ENCODE results near the gene SH3PXD2A. TPM values are rescaled to one million over a fixed set of nuclear protein-coding genes. Genes with fewer than 3 reads are reported as not detected.

Gene SH3PXD2A
- total RNA-seq, 3 donors from 2014 or later = 14.3 to 30.5 (median 14.7) TPM

DNA sequence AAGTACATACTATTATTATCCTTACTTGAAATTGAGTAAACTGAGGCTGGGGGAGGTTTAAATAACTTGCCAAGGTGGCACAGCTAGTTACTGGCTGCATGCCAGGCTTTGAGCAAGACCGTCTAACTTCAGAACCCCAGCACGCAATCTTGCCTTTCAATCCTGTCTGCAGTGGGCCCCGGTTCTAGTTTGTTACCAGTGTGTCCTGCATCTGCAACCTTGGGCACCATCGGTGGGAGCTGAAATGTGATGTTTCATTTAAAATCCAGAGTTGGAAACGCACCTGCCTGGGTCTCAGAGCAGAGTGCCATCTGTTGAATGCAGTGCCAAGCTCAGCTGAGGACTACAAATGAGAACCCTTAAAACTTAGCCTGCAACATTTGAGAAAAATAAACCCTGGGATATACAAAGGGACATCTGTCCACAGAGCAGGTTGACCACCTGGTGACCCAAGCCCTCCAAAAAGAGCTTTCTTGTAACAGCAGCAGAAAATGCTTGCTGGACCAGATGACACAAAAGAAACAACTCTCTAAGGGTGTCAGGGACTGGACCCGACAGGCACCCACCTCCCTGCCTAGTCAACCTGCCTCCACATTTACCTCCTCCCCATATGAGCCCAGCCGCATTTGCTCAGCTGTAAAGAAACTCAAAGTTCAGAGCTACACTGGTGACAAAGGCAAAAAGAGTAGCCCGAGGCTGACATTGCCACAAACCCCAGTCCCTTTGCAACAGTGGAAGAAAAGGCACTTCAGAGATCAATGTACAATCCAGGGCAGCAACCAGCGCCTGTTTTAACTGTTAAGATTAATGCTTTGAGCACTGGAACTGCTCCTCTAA, 1.7 kb downstream of the SH3PXD2A start:
- TF ChIP-seq, protein P1, sequence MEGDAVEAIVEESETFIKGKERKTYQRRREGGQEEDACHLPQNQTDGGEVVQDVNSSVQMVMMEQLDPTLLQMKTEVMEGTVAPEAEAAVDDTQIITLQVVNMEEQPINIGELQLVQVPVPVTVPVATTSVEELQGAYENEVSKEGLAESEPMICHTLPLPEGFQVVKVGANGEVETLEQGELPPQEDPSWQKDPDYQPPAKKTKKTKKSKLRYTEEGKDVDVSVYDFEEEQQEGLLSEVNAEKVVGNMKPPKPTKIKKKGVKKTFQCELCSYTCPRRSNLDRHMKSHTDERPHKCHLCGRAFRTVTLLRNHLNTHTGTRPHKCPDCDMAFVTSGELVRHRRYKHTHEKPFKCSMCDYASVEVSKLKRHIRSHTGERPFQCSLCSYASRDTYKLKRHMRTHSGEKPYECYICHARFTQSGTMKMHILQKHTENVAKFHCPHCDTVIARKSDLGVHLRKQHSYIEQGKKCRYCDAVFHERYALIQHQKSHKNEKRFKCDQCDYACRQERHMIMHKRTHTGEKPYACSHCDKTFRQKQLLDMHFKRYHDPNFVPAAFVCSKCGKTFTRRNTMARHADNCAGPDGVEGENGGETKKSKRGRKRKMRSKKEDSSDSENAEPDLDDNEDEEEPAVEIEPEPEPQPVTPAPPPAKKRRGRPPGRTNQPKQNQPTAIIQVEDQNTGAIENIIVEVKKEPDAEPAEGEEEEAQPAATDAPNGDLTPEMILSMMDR (IDR thresholded peaks at IDR 0.05) = no peak
- TF ChIP-seq POLR2AphosphoS5 (IDR thresholded peaks at IDR 0.05) = no peak
- TF ChIP-seq POLR2A (IDR thresholded peaks at IDR 0.05) = no peak
- Histone ChIP-seq H3K27ac (peak overlapping the region; percentile 77 to 84), H3K4me3 (peak overlapping the region; percentile 60 to 79 (median 73)), H3K4me1 (peaks cover 4 to 17% of the 10 kb centered on the region in 2 donors), H3K9me3 (no peaks in the 10 kb centered on the region), H3K36me3 (no peaks in the 10 kb centered on the region), H3K27me3 (no peaks in the 10 kb centered on the region)
- DNase-seq (ENCODE audit: low spot score in 2 of 2) = no peak
- intact Hi-C loops (cut with DNase I; ENCODE audit: low total_unique reads) = no loop called here

DNA sequence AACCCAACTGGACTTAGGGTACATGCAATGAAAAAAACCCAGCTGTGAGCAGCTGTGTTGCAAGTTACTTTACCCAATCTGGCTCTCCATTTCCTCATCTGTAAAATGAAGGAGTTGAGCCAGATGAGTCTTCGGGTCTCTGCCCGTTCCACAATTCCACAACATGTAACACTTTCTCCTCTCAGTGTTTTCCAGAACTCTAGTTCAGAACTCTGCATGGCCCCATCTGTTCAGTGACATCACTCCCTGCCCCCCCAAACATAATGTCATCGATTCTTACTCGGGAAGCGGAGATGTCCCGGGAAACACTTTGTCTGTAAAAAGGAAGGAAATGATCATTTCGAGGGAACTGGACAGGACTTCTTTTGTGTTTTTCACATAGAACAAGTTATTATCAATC, 2.5 kb downstream of the SH3PXD2A start:
- Histone ChIP-seq H3K4me1 (peaks cover 4 to 17% of the 10 kb centered on the region in 2 donors), H3K27ac (peak overlapping the region in 1 of 2 donors; percentile 84), H3K36me3 (no peaks in the 10 kb centered on the region), H3K27me3 (no peaks in the 10 kb centered on the region), H3K9me3 (no peaks in the 10 kb centered on the region), H3K4me3 (no peak overlapping the region)
- intact Hi-C loops (cut with DNase I; ENCODE audit: low total_unique reads) = no loop called here
- TF ChIP-seq, protein P1 (IDR thresholded peaks at IDR 0.05) = no peak
- no peak for TF ChIP-seq POLR2A (IDR thresholded peaks at IDR 0.05)
- peak in 1 of 3 donors; percentile 37 for TF ChIP-seq POLR2AphosphoS5 (IDR thresholded peaks at IDR 0.05)
- DNase-seq (ENCODE audit: low spot score in 2 of 2) = no peak

DNA sequence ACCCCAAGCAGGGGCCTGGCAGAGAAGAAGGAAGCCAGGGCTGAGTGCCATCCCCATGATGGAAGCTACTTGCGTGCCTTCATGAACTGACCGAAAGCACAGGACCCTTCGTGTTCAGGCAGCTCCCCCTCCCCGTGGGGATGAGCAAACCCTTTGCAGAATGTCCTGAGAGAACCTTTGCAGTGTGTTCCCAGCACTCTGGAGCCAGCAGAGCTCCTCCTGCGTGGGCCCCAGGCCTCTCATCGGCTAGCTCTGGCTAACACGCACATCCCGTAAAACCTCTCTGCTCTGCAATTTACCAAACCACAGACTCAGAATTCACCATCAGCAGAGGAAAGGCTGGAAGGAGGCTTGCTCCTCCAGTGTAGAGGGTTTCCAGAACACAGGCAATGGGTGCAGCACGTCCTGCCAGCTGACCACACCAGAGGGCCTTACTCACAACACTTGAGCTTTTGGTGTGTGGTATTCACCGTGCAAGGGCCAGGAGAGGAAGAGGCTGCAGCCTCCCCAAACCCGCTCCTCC, 3.1 kb downstream of the SH3PXD2A start:
- no peaks in the 10 kb centered on the region for H3K36me3 ChIP-seq
- no peak overlapping the region for H3K4me3 ChIP-seq
- H3K27ac ChIP-seq = peak overlapping the region in 1 of 2 donors; percentile 75
- intact Hi-C loops (cut with DNase I; ENCODE audit: low total_unique reads) = no loop called here
- H3K27me3 ChIP-seq = no peaks in the 10 kb centered on the region
- H3K9me3 ChIP-seq = no peaks in the 10 kb centered on the region
- no peak for TF ChIP-seq POLR2A (IDR thresholded peaks at IDR 0.05)
- no peak for TF ChIP-seq POLR2AphosphoS5 (IDR thresholded peaks at IDR 0.05)
- TF ChIP-seq, protein P1 (IDR thresholded peaks at IDR 0.05) = no peak
- peaks cover 4 to 17% of the 10 kb centered on the region in 2 donors for H3K4me1 ChIP-seq
- no peak for DNase-seq (ENCODE audit: low spot score in 2 of 2)

DNA sequence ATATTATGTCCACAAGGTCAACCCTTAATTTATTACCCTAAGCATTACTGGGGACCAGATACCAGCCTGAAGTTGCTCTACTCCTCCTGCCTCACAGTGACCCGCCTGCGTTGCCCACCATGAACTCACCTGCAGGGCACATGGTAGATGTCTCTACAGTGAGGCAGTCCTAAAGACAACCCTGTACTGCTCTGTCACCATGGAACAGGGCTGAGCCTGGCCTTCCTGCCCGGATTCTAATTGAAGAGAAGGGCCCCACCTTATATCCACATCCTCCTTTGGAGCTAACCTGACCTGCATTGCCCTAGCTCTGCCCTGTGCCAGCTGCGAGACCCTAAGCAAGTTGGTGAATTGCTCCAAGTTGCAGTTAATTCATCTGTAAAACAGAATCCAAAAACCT, 4.1 kb downstream of the SH3PXD2A start:
- Histone ChIP-seq H3K4me1 (peaks cover 4 to 17% of the 10 kb centered on the region in 2 donors), H3K36me3 (no peaks in the 10 kb centered on the region), H3K27ac (no peak overlapping the region), H3K4me3 (no peak overlapping the region), H3K27me3 (no peaks in the 10 kb centered on the region), H3K9me3 (no peaks in the 10 kb centered on the region)
- intact Hi-C loops (cut with DNase I; ENCODE audit: low total_unique reads) = no loop called here
- TF ChIP-seq POLR2A (IDR thresholded peaks at IDR 0.05) (no peak), POLR2AphosphoS5 (IDR thresholded peaks at IDR 0.05) (no peak)
- TF ChIP-seq, protein P1 (IDR thresholded peaks at IDR 0.05) = no peak
- no peak for DNase-seq (ENCODE audit: low spot score in 2 of 2)

DNA sequence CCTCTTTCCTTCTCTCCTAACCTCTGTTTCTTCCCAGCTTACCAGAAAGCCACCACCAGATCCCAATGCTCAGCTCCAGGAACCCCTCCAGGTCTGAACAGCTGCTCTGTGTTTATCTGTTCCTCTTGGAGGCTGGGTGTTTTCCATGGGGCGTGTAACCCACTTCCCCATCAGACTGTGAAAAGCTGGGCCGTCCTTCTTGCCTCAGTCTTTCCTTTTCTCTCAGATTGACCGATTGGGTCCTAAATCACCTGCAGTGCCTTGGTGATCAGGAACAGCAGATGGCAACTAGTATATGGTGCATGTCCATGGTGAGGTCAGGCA, 4.8 kb downstream of the SH3PXD2A start:
- H3K9me3 ChIP-seq = no peaks in the 10 kb centered on the region
- H3K4me1 ChIP-seq = peaks cover 4 to 17% of the 10 kb centered on the region in 2 donors
- DNase-seq (ENCODE audit: low spot score in 2 of 2) = no peak
- H3K4me3 ChIP-seq = no peak overlapping the region
- no peaks in the 10 kb centered on the region for H3K27me3 ChIP-seq
- no peaks in the 10 kb centered on the region for H3K36me3 ChIP-seq
- TF ChIP-seq, protein P1 (IDR thresholded peaks at IDR 0.05) = no peak
- peak overlapping the region; percentile 57 to 74 for H3K27ac ChIP-seq
- intact Hi-C loops (cut with DNase I; ENCODE audit: low total_unique reads) = no loop called here
